Ishikawa (cell line): ENCODE measurements around the gene EEFSEC.

Experiments used
- CEBPB ChIP-seq: IDR thresholded peaks from 2 replicates; pipeline ENCODE4 v1.6.1; 2012
- CREB1 ChIP-seq: IDR thresholded peaks from 2 replicates; pipeline ENCODE4 v1.6.1; 2012; ENCODE audit warnings: low read depth
- EGR1 ChIP-seq: IDR thresholded peaks from 2 replicates; pipeline ENCODE4 v1.6.1; 2012
- EP300 ChIP-seq: IDR thresholded peaks from 2 replicates; pipeline ENCODE4 v1.6.1; 2012; ENCODE audit warnings: borderline replicate concordance
- FOXM1 ChIP-seq: IDR thresholded peaks from 2 replicates; pipeline ENCODE4 v1.6.1; 2012; ENCODE audit warnings: low read depth, borderline replicate concordance
- MAX ChIP-seq: IDR thresholded peaks from 2 replicates; pipeline ENCODE4 v1.6.1; 2012
- NFIC ChIP-seq: IDR thresholded peaks from 2 replicates; pipeline ENCODE4 v1.6.1; 2012
- RAD21 ChIP-seq: IDR thresholded peaks from 2 replicates; pipeline ENCODE4 v1.6.1; 2012; ENCODE audit warnings: low read depth
- TAF1 ChIP-seq: IDR thresholded peaks from 2 replicates; pipeline ENCODE4 v1.6.1; 2012; ENCODE audit warnings: low read depth, mild to moderate bottlenecking
- TCF12 ChIP-seq: IDR thresholded peaks from 2 replicates; pipeline ENCODE4 v1.6.1; 2012; ENCODE audit warnings: low read depth
- TEAD4 ChIP-seq: IDR thresholded peaks from 2 replicates; pipeline ENCODE4 v1.6.1; 2012
- USF1 ChIP-seq: IDR thresholded peaks from 2 replicates; pipeline ENCODE4 v1.6.1; 2012
- YY1 ChIP-seq: IDR thresholded peaks from 2 replicates; pipeline ENCODE4 v1.6.1; 2012; ENCODE audit warnings: low read depth
- ZBTB7A ChIP-seq: IDR thresholded peaks from 2 replicates; pipeline ENCODE4 v1.6.1; 2012; ENCODE audit warnings: low read depth
- TF ChIP-seq, protein P1 (sequence below): IDR thresholded peaks from 2 replicates; pipeline ENCODE4 v1.6.1; 2012; ENCODE audit warnings: low read depth, mild to moderate bottlenecking

Gene EEFSEC

DNA sequence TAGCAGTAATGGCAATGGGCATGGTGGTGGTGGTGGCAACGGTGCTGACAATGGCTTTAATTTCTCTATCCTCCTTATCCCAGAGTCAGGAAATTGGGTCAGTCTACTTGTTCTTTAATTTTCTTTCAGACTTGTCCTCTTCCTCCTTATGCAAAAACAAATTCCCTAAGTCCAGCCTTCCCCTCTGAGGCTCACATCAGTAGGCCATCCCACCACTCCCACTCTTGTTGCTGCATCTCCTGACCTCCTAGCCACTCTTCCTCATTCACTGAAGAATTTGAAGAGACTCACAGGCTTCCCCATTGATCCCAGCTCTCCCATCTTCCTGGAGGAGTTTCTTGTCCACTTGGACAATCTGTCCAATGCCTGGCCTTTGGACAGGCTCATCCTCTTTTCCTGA lies 293.5 kb downstream of the EEFSEC start:
- TF ChIP-seq TEAD4 = no peak
- TF ChIP-seq EGR1 = no peak
- TF ChIP-seq RAD21 = no peak

DNA sequence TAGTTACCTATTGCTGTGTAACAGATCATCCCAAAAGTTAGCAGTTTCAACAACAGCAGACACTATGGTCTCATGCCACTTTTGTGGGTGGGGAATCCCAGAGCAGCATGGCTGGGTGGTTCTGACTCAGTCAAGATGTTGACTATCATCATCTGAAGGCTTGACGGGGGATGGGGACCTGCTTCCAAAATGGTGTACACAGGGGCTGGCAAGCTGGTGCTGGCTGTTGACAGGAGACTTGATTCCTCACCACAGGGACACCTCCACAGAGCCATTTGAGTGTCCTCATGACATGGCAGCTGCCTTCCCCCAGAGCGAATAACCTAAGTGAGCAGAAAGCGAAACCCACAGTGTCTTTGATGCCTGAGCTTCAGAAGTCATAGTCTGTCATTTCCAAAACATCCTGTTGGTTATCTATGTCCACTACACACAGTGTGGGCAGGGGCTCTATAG lies 294.3 kb downstream of the EEFSEC start:
- TF ChIP-seq, protein P1, sequence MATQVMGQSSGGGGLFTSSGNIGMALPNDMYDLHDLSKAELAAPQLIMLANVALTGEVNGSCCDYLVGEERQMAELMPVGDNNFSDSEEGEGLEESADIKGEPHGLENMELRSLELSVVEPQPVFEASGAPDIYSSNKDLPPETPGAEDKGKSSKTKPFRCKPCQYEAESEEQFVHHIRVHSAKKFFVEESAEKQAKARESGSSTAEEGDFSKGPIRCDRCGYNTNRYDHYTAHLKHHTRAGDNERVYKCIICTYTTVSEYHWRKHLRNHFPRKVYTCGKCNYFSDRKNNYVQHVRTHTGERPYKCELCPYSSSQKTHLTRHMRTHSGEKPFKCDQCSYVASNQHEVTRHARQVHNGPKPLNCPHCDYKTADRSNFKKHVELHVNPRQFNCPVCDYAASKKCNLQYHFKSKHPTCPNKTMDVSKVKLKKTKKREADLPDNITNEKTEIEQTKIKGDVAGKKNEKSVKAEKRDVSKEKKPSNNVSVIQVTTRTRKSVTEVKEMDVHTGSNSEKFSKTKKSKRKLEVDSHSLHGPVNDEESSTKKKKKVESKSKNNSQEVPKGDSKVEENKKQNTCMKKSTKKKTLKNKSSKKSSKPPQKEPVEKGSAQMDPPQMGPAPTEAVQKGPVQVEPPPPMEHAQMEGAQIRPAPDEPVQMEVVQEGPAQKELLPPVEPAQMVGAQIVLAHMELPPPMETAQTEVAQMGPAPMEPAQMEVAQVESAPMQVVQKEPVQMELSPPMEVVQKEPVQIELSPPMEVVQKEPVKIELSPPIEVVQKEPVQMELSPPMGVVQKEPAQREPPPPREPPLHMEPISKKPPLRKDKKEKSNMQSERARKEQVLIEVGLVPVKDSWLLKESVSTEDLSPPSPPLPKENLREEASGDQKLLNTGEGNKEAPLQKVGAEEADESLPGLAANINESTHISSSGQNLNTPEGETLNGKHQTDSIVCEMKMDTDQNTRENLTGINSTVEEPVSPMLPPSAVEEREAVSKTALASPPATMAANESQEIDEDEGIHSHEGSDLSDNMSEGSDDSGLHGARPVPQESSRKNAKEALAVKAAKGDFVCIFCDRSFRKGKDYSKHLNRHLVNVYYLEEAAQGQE = no peak
- no peak for TF ChIP-seq TEAD4
- TF ChIP-seq YY1 = no peak
- TF ChIP-seq CREB1 = no peak
- TF ChIP-seq RAD21 = no peak
- no peak for TF ChIP-seq TCF12
- no peak for TF ChIP-seq FOXM1
- no peak for TF ChIP-seq MAX
- TF ChIP-seq TAF1 = no peak
- TF ChIP-seq EP300 = no peak
- TF ChIP-seq EGR1 = no peak
- TF ChIP-seq ZBTB7A = no peak
- TF ChIP-seq NFIC = no peak
- TF ChIP-seq USF1 = no peak
- no peak for TF ChIP-seq CEBPB

- TF ChIP-seq TCF12 (no peak), NFIC (no peak), ZBTB7A (no peak), CEBPB (no peak), FOXM1 (no peak), YY1 (no peak), TAF1 (no peak), CREB1 (no peak), MAX (no peak), RAD21 (no peak), EGR1 (no peak), USF1 (no peak), EP300 (no peak), TEAD4 (no peak)
- TF ChIP-seq, protein P1 = no peak
These were observed 295.2 kb downstream of the EEFSEC start for GRCh38 chr3:128448491-128448890.

GRCh38 chr3:128449111-128449638 lies 295.9 kb downstream of the EEFSEC start:
- no peak for TF ChIP-seq USF1
- no peak for TF ChIP-seq RAD21
- no peak for TF ChIP-seq MAX
- no peak for TF ChIP-seq NFIC
- TF ChIP-seq ZBTB7A = no peak
- no peak for TF ChIP-seq TEAD4
- no peak for TF ChIP-seq EGR1
- TF ChIP-seq CEBPB = no peak
- no peak for TF ChIP-seq EP300
- TF ChIP-seq, protein P1 = no peak
- no peak for TF ChIP-seq CREB1
- TF ChIP-seq FOXM1 = no peak
- no peak for TF ChIP-seq TCF12
- no peak for TF ChIP-seq TAF1
- no peak for TF ChIP-seq YY1
